Measurements from ENCODE around the gene PDE6B. TPM values are rescaled to one million over a fixed set of nuclear protein-coding genes. Genes with fewer than 3 reads are reported as not detected.

PDE6B gene
- total and polyA plus RNA-seq, 8 donors = 7.6 to 21.1 (median 16.4) TPM

GRCh38 chr4:616091-616490 lies 9.3 kb upstream of the PDE6B start:
- ATAC-seq (no peak), DNase-seq (no peak)
- H3K27ac ChIP-seq = no peak overlapping the region
- intact Hi-C loops (cut with DNase I) = no loop called here
- TF ChIP-seq CTCF (IDR thresholded peaks at IDR 0.05) = no peak
- H3K36me3 ChIP-seq = no peaks in the 10 kb centered on the region
- peaks cover 0 to 17% of the 10 kb centered on the region in 2 donors for H3K27me3 ChIP-seq
- no peak overlapping the region for H3K4me3 ChIP-seq
- no peaks in the 10 kb centered on the region for H3K9me3 ChIP-seq
- H3K4me1 ChIP-seq = no peaks in the 10 kb centered on the region

GRCh38 chr4:616911-617643 lies 8.3 kb upstream of the PDE6B start:
- intact Hi-C loops (cut with DNase I) = no loop called here
- H3K27me3 ChIP-seq = peaks cover 0 to 11% of the 10 kb centered on the region in 2 donors
- H3K4me1 ChIP-seq = no peaks in the 10 kb centered on the region
- no peaks in the 10 kb centered on the region for H3K9me3 ChIP-seq
- H3K4me3 ChIP-seq = no peak overlapping the region
- no peaks in the 10 kb centered on the region for H3K36me3 ChIP-seq
- no peak for DNase-seq
- TF ChIP-seq CTCF (IDR thresholded peaks at IDR 0.05) = no peak
- H3K27ac ChIP-seq = no peak overlapping the region
- no peak for ATAC-seq

GRCh38 chr4:617644-618641 lies 7.4 kb upstream of the PDE6B start:
- Histone ChIP-seq H3K9me3 (no peaks in the 10 kb centered on the region), H3K4me3 (no peak overlapping the region), H3K27ac (no peak overlapping the region), H3K27me3 (peaks cover 0 to 2% of the 10 kb centered on the region in 2 donors), H3K36me3 (no peaks in the 10 kb centered on the region), H3K4me1 (no peaks in the 10 kb centered on the region)
- peak in 3 of 4 donors; percentile 33 to 56 (median 47) for DNase-seq
- no peak for TF ChIP-seq CTCF (IDR thresholded peaks at IDR 0.05)
- intact Hi-C loops (cut with DNase I) = no loop called here
- peak; percentile 96 for ATAC-seq

GRCh38 chr4:620201-620600 lies 5.2 kb upstream of the PDE6B start:
- no peak for ATAC-seq
- TF ChIP-seq CTCF (IDR thresholded peaks at IDR 0.05) = no peak
- H3K4me1 ChIP-seq = no peaks in the 10 kb centered on the region
- intact Hi-C loops (cut with DNase I) = no loop called here
- H3K4me3 ChIP-seq = no peak overlapping the region
- H3K27ac ChIP-seq = no peak overlapping the region
- H3K9me3 ChIP-seq = no peaks in the 10 kb centered on the region
- peaks cover 0 to 12% of the 10 kb centered on the region in 2 donors for H3K27me3 ChIP-seq
- H3K36me3 ChIP-seq = no peaks in the 10 kb centered on the region
- peak in 1 of 4 donors; percentile 53 for DNase-seq

GRCh38 chr4:620851-621261 lies 4.5 kb upstream of the PDE6B start:
- H3K9me3 ChIP-seq = no peaks in the 10 kb centered on the region
- no peak overlapping the region for H3K27ac ChIP-seq
- no peak for ATAC-seq
- H3K27me3 ChIP-seq = peaks cover 0 to 16% of the 10 kb centered on the region in 2 donors
- TF ChIP-seq CTCF (IDR thresholded peaks at IDR 0.05) = no peak
- no peaks in the 10 kb centered on the region for H3K4me1 ChIP-seq
- no peak overlapping the region for H3K4me3 ChIP-seq
- peak in 2 of 4 donors; percentile 23 to 54 for DNase-seq
- intact Hi-C loops (cut with DNase I) = no loop called here
- H3K36me3 ChIP-seq = no peaks in the 10 kb centered on the region

Data from left lung (tissue), 10 donors.